Mucosa of rectum (tissue), 2 donors: ENCODE results near the gene ZNF680.

ENCODE experiments used
- H3K27ac ChIP-seq, 2 donors: one replicate each; pipeline ENCODE4 v1.7.0; 2013; ENCODE audit warnings: inconsistent platforms in 2 of 2, low read depth in 2 of 2, low read length in 2 of 2
- H3K27me3 ChIP-seq, 2 donors: one replicate each; pipeline ENCODE4 v1.7.0; 2013; ENCODE audit warnings: low read length in 2 of 2; ENCODE audit not compliant: control insufficient read depth in 2 of 2, insufficient read depth in 2 of 2
- H3K36me3 ChIP-seq, 2 donors: one replicate each; pipeline ENCODE4 v1.7.0; 2013; ENCODE audit warnings: low read length in 2 of 2; ENCODE audit not compliant: control insufficient read depth in 2 of 2, insufficient read depth in 2 of 2
- H3K4me1 ChIP-seq, 2 donors: one replicate each; pipeline ENCODE4 v1.7.0; 2013; ENCODE audit warnings: low read length in 2 of 2, mild to moderate bottlenecking in 1 of 2; ENCODE audit not compliant: control insufficient read depth in 2 of 2, insufficient read depth in 2 of 2
- H3K4me3 ChIP-seq, 2 donors: one replicate each; pipeline ENCODE4 v1.7.0; 2013; ENCODE audit warnings: low read length in 2 of 2
- H3K9ac ChIP-seq, 2 donors: one replicate each; pipeline ENCODE4 v1.7.0; 2013; ENCODE audit warnings: low read length in 2 of 2, low read depth in 1 of 2, mild to moderate bottlenecking in 1 of 2
- H3K9me3 ChIP-seq, 2 donors: one replicate each; pipeline ENCODE4 v1.7.0; 2013; ENCODE audit warnings: low read length in 2 of 2; ENCODE audit not compliant: control insufficient read depth in 2 of 2
- donor health status: healthy.
- donor health status: Normal muscosa, but diverticular disease.

Gene ZNF680

GRCh38 chr7:64562626-64563278 is at the start of gene ZNF680:
TSS of gene ZNF680 (minus strand) at chr7:64563071. CDS start at chr7:64562954, 117 bp downstream.
- Histone ChIP-seq H3K4me3 (peak within 1 kb of the TSS; percentile 97 to 99), H3K4me1 (no peaks in the 10 kb centered on the region), H3K9ac (peak within 1 kb of the TSS; percentile 75 to 80), H3K36me3 (no peaks in the 10 kb centered on the region), H3K27me3 (no peaks in the 10 kb centered on the region), H3K9me3 (no peaks in the 10 kb centered on the region), H3K27ac (peak within 1 kb of the TSS; percentile 70 to 77)

- Histone ChIP-seq H3K4me3 (no peak overlapping the region), H3K9ac (no peak overlapping the region), H3K36me3 (no peaks in the 10 kb centered on the region), H3K27me3 (no peaks in the 10 kb centered on the region), H3K27ac (no peak overlapping the region), H3K4me1 (no peaks in the 10 kb centered on the region), H3K9me3 (no peaks in the 10 kb centered on the region)
Measured at GRCh38 chr7:64612452-64612851, 49.6 kb upstream of the ZNF680 start.

- Histone ChIP-seq H3K4me3 (no peak overlapping the region), H3K36me3 (no peaks in the 10 kb centered on the region), H3K27me3 (no peaks in the 10 kb centered on the region), H3K27ac (no peak overlapping the region), H3K9me3 (no peaks in the 10 kb centered on the region), H3K9ac (no peak overlapping the region), H3K4me1 (no peaks in the 10 kb centered on the region)
Measured at GRCh38 chr7:64611717-64612116, 48.8 kb upstream of the ZNF680 start.

DNA sequence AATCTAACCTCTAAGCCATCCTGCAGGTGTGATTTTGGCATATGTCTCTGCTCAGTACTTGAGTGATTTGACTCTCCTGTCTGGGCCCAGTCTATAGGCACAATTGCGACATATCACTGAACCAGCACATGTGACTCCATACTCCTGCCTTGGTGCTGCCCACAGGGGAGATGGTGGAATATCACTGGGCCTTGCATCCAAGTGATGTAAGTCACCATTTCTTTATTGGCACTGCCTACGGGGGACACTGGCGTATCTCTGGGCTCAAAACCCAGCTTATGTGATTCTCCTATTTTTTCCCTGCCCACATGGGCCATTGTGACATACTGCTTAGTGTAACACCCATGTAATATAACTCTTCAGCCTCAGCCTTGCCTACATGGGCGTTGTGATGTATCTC is 48.1 kb upstream of the ZNF680 start:
- H3K9me3 ChIP-seq = no peaks in the 10 kb centered on the region
- H3K4me3 ChIP-seq = no peak overlapping the region
- no peaks in the 10 kb centered on the region for H3K36me3 ChIP-seq
- H3K27ac ChIP-seq = no peak overlapping the region
- H3K4me1 ChIP-seq = no peaks in the 10 kb centered on the region
- no peak overlapping the region for H3K9ac ChIP-seq
- H3K27me3 ChIP-seq = no peaks in the 10 kb centered on the region

- no peaks in the 10 kb centered on the region for H3K27me3 ChIP-seq
- H3K9ac ChIP-seq = no peak overlapping the region
- no peak overlapping the region for H3K27ac ChIP-seq
- H3K36me3 ChIP-seq = no peaks in the 10 kb centered on the region
- no peaks in the 10 kb centered on the region for H3K9me3 ChIP-seq
- H3K4me1 ChIP-seq = no peaks in the 10 kb centered on the region
- no peak overlapping the region for H3K4me3 ChIP-seq
Measured at GRCh38 chr7:64608116-64608910, 45.4 kb upstream of the ZNF680 start.

GRCh38 chr7:64606385-64606784 is 43.5 kb upstream of the ZNF680 start:
- Histone ChIP-seq H3K36me3 (no peaks in the 10 kb centered on the region), H3K9me3 (no peaks in the 10 kb centered on the region), H3K27me3 (no peaks in the 10 kb centered on the region), H3K4me1 (no peaks in the 10 kb centered on the region), H3K9ac (no peak overlapping the region), H3K27ac (no peak overlapping the region), H3K4me3 (no peak overlapping the region)

DNA sequence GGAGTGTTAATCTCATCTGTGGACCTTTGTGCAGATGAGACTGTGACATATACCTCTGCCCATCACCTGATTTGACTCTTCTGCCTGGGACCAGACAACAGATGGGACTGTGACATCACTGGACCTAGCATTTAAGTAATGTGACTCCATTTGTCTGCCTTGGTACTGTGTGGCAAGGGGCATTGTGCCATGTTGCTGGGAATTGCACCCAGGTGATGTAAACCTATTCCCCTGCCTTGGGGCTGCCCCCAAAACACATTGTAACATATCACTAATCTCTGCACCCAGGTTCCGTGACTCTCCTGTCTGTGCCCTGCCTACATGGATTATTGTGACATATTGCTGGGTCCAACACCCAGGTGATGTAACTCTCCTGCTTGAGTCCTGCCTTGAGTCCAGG is 40.4 kb upstream of the ZNF680 start:
- no peaks in the 10 kb centered on the region for H3K36me3 ChIP-seq
- no peaks in the 10 kb centered on the region for H3K9me3 ChIP-seq
- H3K27me3 ChIP-seq = no peaks in the 10 kb centered on the region
- H3K27ac ChIP-seq = no peak overlapping the region
- no peak overlapping the region for H3K9ac ChIP-seq
- H3K4me1 ChIP-seq = no peaks in the 10 kb centered on the region
- no peak overlapping the region for H3K4me3 ChIP-seq

DNA sequence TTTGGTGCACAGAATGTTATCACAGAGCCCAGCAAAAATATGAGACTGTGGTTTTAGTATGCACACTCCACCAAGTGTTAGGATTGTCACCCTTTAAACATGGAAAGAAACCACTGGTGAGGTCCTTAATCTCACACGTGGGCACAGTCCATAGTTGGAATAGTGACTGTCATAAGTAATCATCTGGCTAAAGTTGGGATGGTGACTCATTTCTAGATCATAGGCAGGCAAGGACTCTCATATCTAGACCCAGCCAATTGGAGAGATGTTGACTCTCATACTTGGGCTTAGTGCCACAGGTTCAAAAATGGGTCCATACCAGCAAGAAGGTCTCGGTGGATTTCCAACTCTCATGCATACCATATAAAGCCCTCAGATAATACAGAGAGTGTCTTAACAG is 39.6 kb upstream of the ZNF680 start:
- H3K9me3 ChIP-seq = no peaks in the 10 kb centered on the region
- H3K4me3 ChIP-seq = no peak overlapping the region
- H3K9ac ChIP-seq = no peak overlapping the region
- H3K27me3 ChIP-seq = no peaks in the 10 kb centered on the region
- no peaks in the 10 kb centered on the region for H3K4me1 ChIP-seq
- no peaks in the 10 kb centered on the region for H3K36me3 ChIP-seq
- no peak overlapping the region for H3K27ac ChIP-seq

GRCh38 chr7:64602086-64602485 is 39.2 kb upstream of the ZNF680 start:
- Histone ChIP-seq H3K36me3 (no peaks in the 10 kb centered on the region), H3K27me3 (no peaks in the 10 kb centered on the region), H3K9me3 (no peaks in the 10 kb centered on the region), H3K4me1 (no peaks in the 10 kb centered on the region), H3K27ac (no peak overlapping the region), H3K4me3 (no peak overlapping the region), H3K9ac (no peak overlapping the region)

DNA sequence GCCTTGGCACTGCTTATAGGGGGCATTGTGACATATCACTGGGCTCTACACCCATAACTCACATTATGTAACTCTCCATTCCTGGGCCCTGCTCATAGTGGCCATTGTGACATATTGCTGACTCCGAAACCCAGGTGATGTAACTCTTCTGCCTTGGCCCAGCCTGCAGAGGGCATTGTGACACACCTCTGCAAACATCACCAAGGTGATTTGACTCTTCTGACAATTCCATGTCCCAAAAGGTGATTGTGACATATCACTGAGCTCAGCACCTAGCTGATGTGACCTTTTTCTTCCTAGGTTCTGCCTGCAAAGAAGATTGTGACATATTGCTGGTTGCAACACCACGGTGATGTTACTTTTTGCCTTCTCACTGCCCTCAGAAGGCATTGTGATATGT is 36.5 kb upstream of the ZNF680 start:
- H3K36me3 ChIP-seq = no peaks in the 10 kb centered on the region
- no peaks in the 10 kb centered on the region for H3K4me1 ChIP-seq
- H3K27ac ChIP-seq = no peak overlapping the region
- no peaks in the 10 kb centered on the region for H3K9me3 ChIP-seq
- no peak overlapping the region for H3K9ac ChIP-seq
- no peak overlapping the region for H3K4me3 ChIP-seq
- H3K27me3 ChIP-seq = no peaks in the 10 kb centered on the region
